IMR-90 (cell line): Measurements from ENCODE around the gene PCGF6. TPM values are rescaled to one million over a fixed set of nuclear protein-coding genes. Genes with fewer than 3 reads are reported as not detected.

Experiments
- ATAC-seq: fragments of 200-7000 bp; cut with Tn5 transposase; 2 replicates; pipeline ENCODE4 v1.9.1; 2020; ENCODE audit warnings: low read depth, mild to moderate bottlenecking, moderate library complexity
- BruUV-seq: library from RNA; stranded (reverse); fragments of 400-500 nt; replicated peaks from 2 replicates; lab custom pipeline; 2021; lab: Mats Ljungman, UMichigan
- CTCF ChIA-PET: fragments of 300-600 bp; formaldehyde crosslinking; extraction: SDS; loops from one replicate; lab custom pipeline; 2021; ENCODE audit warnings: antibody characterized with exemption; lab: Yijun Ruan, JAX
- POLR2A ChIA-PET: fragments of 300-600 bp; sonication (Branson Sonifier 250); formaldehyde crosslinking; loops from one replicate; lab custom pipeline; 2022; ENCODE audit warnings: antibody characterized with exemption; ENCODE audit not compliant: unreplicated experiment; lab: Charles Lee
- DNase-seq: peaks from one replicate; pipeline ENCODE4 v3.0.0; 2013
- H2AFZ ChIP-seq: replicated peaks from 2 replicates; pipeline ENCODE3; 2013; ENCODE audit warnings: low read length, mild to moderate bottlenecking; ENCODE audit not compliant: poor library complexity
- H2AK5ac ChIP-seq: 2 replicates; pipeline ENCODE4 v1.6.1; 2013; ENCODE audit warnings: low read depth, low read length, inconsistent platforms
- H2AK9ac ChIP-seq: replicated peaks from 2 replicates; pipeline ENCODE3; 2013; ENCODE audit warnings: mild to moderate bottlenecking, low read depth, low read length, moderate library complexity; ENCODE audit not compliant: poor library complexity
- H2BK120ac ChIP-seq: 2 replicates; pipeline ENCODE4 v1.6.1; 2013; ENCODE audit warnings: low read depth, low read length, inconsistent platforms
- H2BK15ac ChIP-seq: 3 replicates; pipeline ENCODE4 v1.6.1; 2013; ENCODE audit warnings: low read depth, low read length, inconsistent platforms
- H2BK20ac ChIP-seq: 2 replicates; pipeline ENCODE4 v1.6.1; 2013; ENCODE audit warnings: low read depth, mild to moderate bottlenecking, inconsistent platforms, low read length, moderate library complexity
- H2BK5ac ChIP-seq: 2 replicates; pipeline ENCODE4 v1.6.1; 2013; ENCODE audit warnings: mild to moderate bottlenecking, low read depth, low read length, inconsistent platforms; ENCODE audit not compliant: poor library complexity, severe bottlenecking
- H3K14ac ChIP-seq: replicated peaks from 2 replicates; pipeline ENCODE4 v1.6.1; 2013; ENCODE audit warnings: low read depth, low read length, inconsistent platforms
- H3K18ac ChIP-seq: 2 replicates; pipeline ENCODE4 v1.6.1; 2013; ENCODE audit warnings: low read depth, low read length, control low read depth
- H3K23ac ChIP-seq: 2 replicates; pipeline ENCODE4 v1.6.1; 2013; ENCODE audit warnings: low read depth, low read length, inconsistent platforms
- H3K27ac ChIP-seq: 2 replicates; pipeline ENCODE4 v1.5.1; 2013; ENCODE audit warnings: mild to moderate bottlenecking, control low read depth, low read length; ENCODE audit not compliant: insufficient read depth
- H3K27me3 ChIP-seq: 2 replicates; pipeline ENCODE4 v1.6.1; 2013; ENCODE audit warnings: low read length; ENCODE audit not compliant: control insufficient read depth, insufficient read depth
- H3K36me3 ChIP-seq: 2 replicates; pipeline ENCODE4 v1.6.1; 2013; ENCODE audit warnings: low read length, mixed read lengths; ENCODE audit not compliant: control insufficient read depth, insufficient read depth
- H3K4ac ChIP-seq: 2 replicates; pipeline ENCODE4 v1.6.1; 2013; ENCODE audit warnings: low read depth, low read length, inconsistent platforms
- H3K4me1 ChIP-seq: 2 replicates; pipeline ENCODE4 v1.6.1; 2013; ENCODE audit warnings: low read length, mixed read lengths; ENCODE audit not compliant: control insufficient read depth, insufficient read depth
- H3K4me2 ChIP-seq: 2 replicates; pipeline ENCODE4 v1.6.1; 2013; ENCODE audit warnings: low read depth, mild to moderate bottlenecking, control low read depth, low read length, moderate library complexity
- H3K4me3 ChIP-seq: 2 replicates; pipeline ENCODE4 v1.5.1; 2013; ENCODE audit warnings: low read depth, mild to moderate bottlenecking, control low read depth, low read length, moderate library complexity; ENCODE audit not compliant: insufficient read depth
- H3K56ac ChIP-seq: 2 replicates; pipeline ENCODE4 v1.6.1; 2013; ENCODE audit warnings: low read length, inconsistent platforms; ENCODE audit not compliant: insufficient read depth; ENCODE audit errors: extremely low read depth
- H3K79me1 ChIP-seq, 2 experiments: 2 replicates each; pipeline ENCODE4 v1.6.1; 2013; ENCODE audit warnings: low read length in 2 of 2, inconsistent platforms in 1 of 2, low read depth in 1 of 2
- H3K9ac ChIP-seq: 2 replicates; pipeline ENCODE4 v1.6.1; 2013; ENCODE audit warnings: low read depth, low read length, control low read depth
- H3K9me1 ChIP-seq: 2 replicates; pipeline ENCODE4 v1.6.1; 2013; ENCODE audit warnings: low read length, inconsistent platforms; ENCODE audit not compliant: insufficient read depth
- H3K9me3 ChIP-seq: 2 replicates; pipeline ENCODE4 v1.6.1; 2013; ENCODE audit warnings: low read length; ENCODE audit not compliant: control insufficient read depth, insufficient read depth
- H4K20me1 ChIP-seq: 2 replicates; pipeline ENCODE4 v1.6.1; 2013; ENCODE audit warnings: low read length, inconsistent platforms; ENCODE audit not compliant: insufficient read depth
- H4K5ac ChIP-seq: 2 replicates; pipeline ENCODE4 v1.6.1; 2013; ENCODE audit warnings: mild to moderate bottlenecking, low read depth, low read length, control low read depth
- H4K8ac ChIP-seq, 2 experiments: 2 replicates each; pipeline ENCODE4 v1.6.1; 2013; ENCODE audit warnings: low read depth in 2 of 2, low read length in 2 of 2, control low read depth in 1 of 2, inconsistent platforms in 1 of 2
- H4K91ac ChIP-seq: 2 replicates; pipeline ENCODE4 v1.6.1; 2013; ENCODE audit warnings: low read depth, low read length, inconsistent platforms; ENCODE audit not compliant: insufficient read depth
- BHLHE40 ChIP-seq: fragments of 150-350 bp; IDR thresholded peaks from 2 replicates; pipeline ENCODE4 v1.6.1; 2016; ENCODE audit warnings: mild to moderate bottlenecking, low read depth, low read length
- CHD1 ChIP-seq: IDR thresholded peaks from 2 replicates; pipeline ENCODE4 v1.6.1; 2012; ENCODE audit warnings: low read depth, low read length, improper control_type of control experiment
- CTCF ChIP-seq: conservative IDR thresholded peaks from 2 replicates; pipeline ENCODE4 v1.5.1; 2012; ENCODE audit warnings: mild to moderate bottlenecking, low read depth, low read length, improper control_type of control experiment
- FOS ChIP-seq: fragments of 150-350 bp; IDR thresholded peaks from 2 replicates; pipeline ENCODE4 v1.6.1; 2016; ENCODE audit warnings: low read depth, low read length
- MAFK ChIP-seq: IDR thresholded peaks from 2 replicates; pipeline ENCODE4 v1.6.1; 2012; ENCODE audit warnings: low read depth, low read length, improper control_type of control experiment
- MXI1 ChIP-seq: IDR thresholded peaks from 2 replicates; pipeline ENCODE4 v1.6.1; 2012; ENCODE audit warnings: low read depth, mild to moderate bottlenecking, low read length, moderate library complexity, borderline replicate concordance
- NFE2L2 ChIP-seq: fragments of 150-350 bp; IDR thresholded peaks from 2 replicates; pipeline ENCODE4 v1.6.1; 2016; ENCODE audit warnings: low read depth, mild to moderate bottlenecking, low read length
- POLR2A ChIP-seq: IDR thresholded peaks from 2 replicates; pipeline ENCODE4 v1.6.1; 2012; ENCODE audit warnings: mild to moderate bottlenecking, low read depth, low read length
- RAD21 ChIP-seq: IDR thresholded peaks from 2 replicates; pipeline ENCODE4 v1.6.1; 2012; ENCODE audit warnings: low read length, improper control_type of control experiment
- RCOR1 ChIP-seq: IDR thresholded peaks from 2 replicates; pipeline ENCODE4 v1.6.1; 2012; ENCODE audit warnings: mild to moderate bottlenecking, low read length, improper control_type of control experiment; ENCODE audit not compliant: insufficient replicate concordance
- SMC3 ChIP-seq: fragments of 150-350 bp; IDR thresholded peaks from 2 replicates; pipeline ENCODE4 v1.6.1; 2016; ENCODE audit warnings: low read depth, mild to moderate bottlenecking, antibody characterized with exemption, low read length, moderate library complexity
- WGBS, 2 experiments: methylation state at CpG; one replicate each; pipeline versions ENCODE4 v1.1.5 to v1.1.7; 2013; ENCODE audit warnings: missing lambda C conversion rate in 2 of 2; ENCODE audit not compliant: insufficient read length in 1 of 2; ENCODE audit errors: extremely low coverage in 2 of 2; 5-methylcytosine and 5-hydroxymethylcytosine counted together
- dilution Hi-C: fragments of 300-500 bp; cut with HindIII; formaldehyde crosslinking; loops from one replicate; pipeline ENCODE4 v1.14.3; 2018; ENCODE audit warnings: low sequenced_read_pairs; ENCODE audit not compliant: unreplicated experiment
- in situ Hi-C: fragments of 300-500 bp; cut with MboI; formaldehyde crosslinking; loops from 3 replicates; pipeline ENCODE4 v1.14.3; 2019; ENCODE audit warnings: low sequenced_read_pairs, inconsistent platforms, mixed read lengths
- intact Hi-C: fragments of 100-400 bp; cut with micrococcal nuclease; formaldehyde crosslinking; loops from 2 replicates; pipeline ENCODE4 v1.10.0; 2022
- polyA plus RNA-seq, 3 experiments: library from polyadenylated mRNA; depleted of rRNA; stranded (reverse); fragments of >200 nt; gene quantifications; 2 replicates each; pipeline ENCODE4 v1.2.3, GENCODE V29; 2012; ENCODE audit warnings: low replicate concordance in 1 of 3
- total RNA-seq: library from RNA; depleted of rRNA; stranded (reverse); fragments of >200 nt; gene quantifications from 2 replicates; pipeline ENCODE4 v1.2.3, GENCODE V29; 2012
- TF ChIP-seq, protein P1 (sequence below): fragments of 150-350 bp; IDR thresholded peaks from 2 replicates; pipeline ENCODE4 v1.6.1; 2016; ENCODE audit warnings: low read depth, mild to moderate bottlenecking, low read length, moderate library complexity, borderline replicate concordance
- TF ChIP-seq, protein P2 (sequence below): fragments of 150-350 bp; IDR thresholded peaks from 2 replicates; pipeline ENCODE4 v1.6.1; 2017; ENCODE audit warnings: mild to moderate bottlenecking, antibody characterized with exemption, low read length, low read depth

Gene PCGF6
- total and polyA plus RNA-seq, 2 of the 4 experiments (the other 2 are of a cell fraction), result 4.9 to 6.5 TPM

DNA sequence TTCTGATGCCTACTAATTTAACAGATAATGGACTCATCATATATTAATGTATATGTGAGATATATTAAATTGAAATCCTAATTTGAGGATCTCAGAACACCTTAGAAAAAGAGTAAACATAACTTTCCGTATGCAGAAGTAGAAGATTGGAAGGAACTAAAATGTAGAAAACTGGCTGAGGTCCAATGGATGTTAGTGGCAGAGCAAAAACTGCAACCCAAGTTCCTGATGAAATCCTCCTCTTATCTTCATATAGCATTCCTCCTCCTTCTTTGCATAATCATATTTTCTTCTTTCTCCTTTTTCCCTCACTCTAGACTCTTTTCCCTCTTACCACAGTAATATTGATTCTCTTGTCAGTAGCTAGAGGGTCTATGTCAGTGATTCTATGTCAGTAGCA lies 68.0 kb downstream of the PCGF6 start:
- in situ Hi-C loops (no loop called here), intact Hi-C loops (no loop called here), dilution Hi-C loops (no loop called here)
- CTCF ChIA-PET, result no interaction called here
- H2AK5ac ChIP-seq, result no peak overlapping the region
- H4K5ac ChIP-seq, result no peak overlapping the region
- H3K23ac ChIP-seq, result no peak overlapping the region
- H3K27me3 ChIP-seq, result peaks cover 7% of the 10 kb centered on the region
- TF ChIP-seq MXI1, result no peak
- no peak for TF ChIP-seq RAD21
- no peak for TF ChIP-seq FOS
- TF ChIP-seq, protein P1, sequence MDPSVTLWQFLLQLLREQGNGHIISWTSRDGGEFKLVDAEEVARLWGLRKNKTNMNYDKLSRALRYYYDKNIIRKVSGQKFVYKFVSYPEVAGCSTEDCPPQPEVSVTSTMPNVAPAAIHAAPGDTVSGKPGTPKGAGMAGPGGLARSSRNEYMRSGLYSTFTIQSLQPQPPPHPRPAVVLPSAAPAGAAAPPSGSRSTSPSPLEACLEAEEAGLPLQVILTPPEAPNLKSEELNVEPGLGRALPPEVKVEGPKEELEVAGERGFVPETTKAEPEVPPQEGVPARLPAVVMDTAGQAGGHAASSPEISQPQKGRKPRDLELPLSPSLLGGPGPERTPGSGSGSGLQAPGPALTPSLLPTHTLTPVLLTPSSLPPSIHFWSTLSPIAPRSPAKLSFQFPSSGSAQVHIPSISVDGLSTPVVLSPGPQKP, result no peak
- TF ChIP-seq NFE2L2, result no peak
- TF ChIP-seq POLR2A, result no peak
- TF ChIP-seq RCOR1, result no peak
- TF ChIP-seq, protein P2, sequence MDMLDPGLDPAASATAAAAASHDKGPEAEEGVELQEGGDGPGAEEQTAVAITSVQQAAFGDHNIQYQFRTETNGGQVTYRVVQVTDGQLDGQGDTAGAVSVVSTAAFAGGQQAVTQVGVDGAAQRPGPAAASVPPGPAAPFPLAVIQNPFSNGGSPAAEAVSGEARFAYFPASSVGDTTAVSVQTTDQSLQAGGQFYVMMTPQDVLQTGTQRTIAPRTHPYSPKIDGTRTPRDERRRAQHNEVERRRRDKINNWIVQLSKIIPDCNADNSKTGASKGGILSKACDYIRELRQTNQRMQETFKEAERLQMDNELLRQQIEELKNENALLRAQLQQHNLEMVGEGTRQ, result no peak
- no peak for TF ChIP-seq BHLHE40
- TF ChIP-seq CHD1, result no peak
- TF ChIP-seq CTCF, result no peak
- no peak for TF ChIP-seq SMC3
- TF ChIP-seq MAFK, result no peak
- no TSS peak for BruUV-seq
- POLR2A ChIA-PET, result no interaction called here
- no peaks in the 10 kb centered on the region for H3K36me3 ChIP-seq
- no peak overlapping the region for H3K9ac ChIP-seq
- no peak overlapping the region for H4K8ac ChIP-seq
- peaks cover 0 to 5% of the 10 kb centered on the region in 2 experiments; a peak in 2 of 4 replicates for H3K79me1 ChIP-seq
- no peak overlapping the region for H3K14ac ChIP-seq
- WGBS, 2 experiments, result no CpG with 5 or more reads among the region's 1 CpG
- no peak overlapping the region for H2BK5ac ChIP-seq
- H2AFZ ChIP-seq, result no peak overlapping the region
- H3K9me1 ChIP-seq, result no peaks in the 10 kb centered on the region; the same call in 1 of the 2 replicates
- H2BK15ac ChIP-seq, result no peak overlapping the region
- H3K4me1 ChIP-seq, result peaks cover under 1% of the 10 kb centered on the region; the same call in 1 of the 2 replicates
- peaks cover 13% of the 10 kb centered on the region; the same call in 1 of the 2 replicates for H4K20me1 ChIP-seq
- no peak overlapping the region for H3K4me3 ChIP-seq
- no peaks in the 10 kb centered on the region for H3K9me3 ChIP-seq
- ATAC-seq (no peak), DNase-seq (no peak)
- no peak overlapping the region for H2BK20ac ChIP-seq
- no peak overlapping the region for H3K27ac ChIP-seq
- H4K91ac ChIP-seq, result no peak overlapping the region
- no peak overlapping the region for H3K56ac ChIP-seq
- H2BK120ac ChIP-seq, result no peak overlapping the region
- H3K4ac ChIP-seq, result no peak overlapping the region
- no peak overlapping the region for H2AK9ac ChIP-seq
- no peak overlapping the region for H3K4me2 ChIP-seq
- no peak overlapping the region for H3K18ac ChIP-seq
